Activated CD8-positive, alpha-beta memory T cell treated with anti-CD3 and anti-CD28 coated beads, Interleukin-2, amount 50 U/mL, for 4 hours (primary cell): ENCODE data around the gene PATE4.
"Not testable (repeated sequence)": the region's sequence is repeated elsewhere in the genome, so short reads cannot be mapped to it uniquely, and the experiment has no call there.

Experiments
- DNase-seq: peaks from one replicate; pipeline ENCODE4 v3.0.0-alpha.2; 2020

PATE4 gene, protein sequence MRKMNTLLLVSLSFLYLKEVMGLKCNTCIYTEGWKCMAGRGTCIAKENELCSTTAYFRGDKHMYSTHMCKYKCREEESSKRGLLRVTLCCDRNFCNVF

DNA sequence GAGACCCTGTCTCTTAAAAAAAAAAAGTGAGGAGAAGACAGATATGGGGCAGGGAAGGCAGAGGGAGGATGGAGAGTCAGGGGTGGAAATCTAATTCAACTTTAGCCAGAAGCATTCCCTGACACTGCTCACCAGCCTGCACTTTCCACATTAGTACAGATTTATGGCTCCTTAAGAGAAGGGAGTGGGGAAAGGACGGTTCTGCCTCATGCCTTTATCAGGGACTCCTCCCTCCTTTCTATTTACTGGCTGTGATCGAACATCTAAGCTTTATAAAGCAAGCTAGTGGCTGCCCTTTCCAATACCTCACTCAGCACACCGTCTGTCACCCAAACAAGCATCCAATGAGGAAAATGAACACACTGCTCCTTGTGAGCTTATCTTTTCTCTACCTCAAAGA lies at the start of gene PATE4:
TSS of gene PATE4 (plus strand) at position 301 of the 400 bp plus-strand sequence. CDS start at position 345, 44 bp downstream.
- no peak for DNase-seq

DNA sequence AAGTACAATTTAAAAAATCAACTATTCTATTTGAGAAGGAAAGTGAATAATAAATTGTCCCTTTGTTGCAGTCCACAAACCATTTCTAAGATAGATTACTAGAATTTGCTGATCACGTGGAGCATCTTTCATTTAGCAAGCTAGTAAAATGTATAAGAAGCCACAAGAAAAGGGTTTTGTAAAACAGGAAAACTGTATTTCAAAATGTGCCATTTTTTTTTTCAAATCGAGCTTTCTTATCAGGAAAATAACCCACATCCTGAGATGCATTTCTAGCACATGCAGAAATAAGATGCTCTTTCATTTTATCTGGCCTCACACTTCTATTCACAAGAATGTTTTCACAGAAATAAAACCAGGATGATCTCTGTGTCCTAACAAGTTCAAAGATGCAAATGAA lies 48.4 kb upstream of the PATE4 start:
- DNase-seq: no peak

DNA sequence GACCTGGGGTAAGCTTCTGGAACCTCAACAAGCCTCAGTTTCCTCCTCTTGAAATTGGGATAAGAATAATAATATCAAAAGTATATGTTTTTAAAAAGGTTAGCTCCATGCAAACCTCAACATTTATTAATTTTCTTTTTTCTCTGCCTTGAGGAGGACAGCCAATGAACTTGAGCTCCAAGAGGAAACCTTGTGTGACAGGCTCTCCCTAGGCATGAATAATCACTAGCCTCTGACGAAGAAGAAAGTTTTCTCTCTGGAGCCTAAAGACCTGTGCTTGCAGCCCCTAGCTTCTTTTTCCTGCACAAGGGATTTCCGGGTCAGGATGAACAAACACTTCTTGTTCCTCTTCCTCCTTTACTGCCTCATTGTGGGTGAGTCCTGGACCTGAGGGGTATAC lies 45.3 kb upstream of the PATE4 start, which contains the start of gene PATE3:
TSS of gene PATE3 (plus strand) at position 301 of the 400 bp plus-strand sequence. CDS start at position 326, 25 bp downstream.
- no peak for DNase-seq

DNA sequence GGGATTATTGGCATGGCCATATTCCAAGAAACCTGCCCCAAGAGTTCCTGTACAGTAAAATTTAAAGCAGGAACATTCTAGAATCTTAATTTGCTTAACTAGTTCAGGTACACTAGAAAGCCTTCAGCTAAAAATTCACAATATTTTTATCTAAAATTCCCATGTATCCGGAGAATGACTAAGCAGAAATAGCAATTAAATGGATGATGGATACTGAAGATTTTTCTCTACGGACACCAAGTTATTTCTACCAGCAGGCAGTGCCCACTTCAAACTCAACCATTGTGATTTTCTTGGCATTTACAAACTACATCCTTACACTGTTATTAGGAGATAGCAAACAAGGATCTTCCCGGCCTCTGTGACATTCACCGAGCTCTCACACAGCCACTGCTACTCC lies 42.3 kb upstream of the PATE4 start:
- no peak for DNase-seq

DNA sequence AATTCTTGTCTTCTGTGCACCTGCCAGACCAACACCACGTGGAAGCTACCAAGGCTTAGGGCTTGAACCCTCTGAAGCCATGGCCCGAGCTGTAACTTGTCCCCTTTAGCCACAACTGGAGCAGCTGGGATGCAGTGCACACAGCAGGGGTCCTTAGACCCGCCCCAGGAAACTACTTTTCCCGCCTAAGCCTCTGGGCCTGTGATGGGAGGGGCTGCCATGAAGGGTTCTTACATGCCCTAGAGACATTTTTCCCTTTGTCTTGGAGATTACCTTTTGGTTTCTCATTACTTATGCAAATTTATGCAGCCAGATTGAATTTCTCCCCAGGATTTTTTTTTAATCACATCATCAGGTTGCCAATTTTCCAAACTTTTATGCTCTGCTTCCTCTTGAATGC lies 35.5 kb upstream of the PATE4 start:
- DNase-seq: no peak

DNA sequence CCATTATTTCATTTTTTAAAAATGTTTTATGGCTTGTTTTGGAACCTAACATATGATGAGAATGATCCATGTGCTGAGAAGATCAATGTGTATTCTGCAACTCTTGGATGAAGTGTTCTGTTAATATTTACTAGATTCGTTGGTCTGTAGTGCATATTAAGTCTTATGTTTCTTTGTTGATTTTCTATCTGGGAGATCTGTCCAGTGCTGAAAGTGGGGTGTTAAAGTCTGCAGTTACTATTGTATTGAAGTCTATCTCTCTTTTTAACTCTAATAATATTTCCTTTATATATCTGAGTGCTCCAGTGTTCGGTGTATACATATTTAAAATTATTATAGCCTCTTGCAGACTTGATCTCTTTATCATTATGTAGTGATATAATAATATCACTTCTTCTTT lies 33.3 kb upstream of the PATE4 start:
- DNase-seq: no peak

DNA sequence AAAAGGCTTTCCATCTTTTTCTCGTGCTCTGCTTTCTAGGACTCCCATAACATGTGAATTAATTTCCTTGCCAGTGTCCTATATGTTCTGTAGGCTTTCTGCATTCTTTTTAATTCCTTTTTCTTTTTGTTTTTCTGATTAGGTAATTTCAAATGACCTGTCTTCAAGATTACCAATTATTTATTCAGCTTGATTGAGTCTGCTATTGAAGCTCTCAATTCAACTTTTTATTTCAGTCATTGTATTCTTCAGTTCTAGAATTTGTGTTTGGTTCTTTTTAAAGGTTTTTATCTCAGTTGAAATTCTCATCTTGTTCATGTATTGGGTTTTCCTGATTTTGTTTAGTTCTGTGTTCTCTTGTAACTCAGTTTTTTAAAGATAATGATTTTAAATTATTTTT lies 30.7 kb upstream of the PATE4 start:
- DNase-seq: no peak

DNA sequence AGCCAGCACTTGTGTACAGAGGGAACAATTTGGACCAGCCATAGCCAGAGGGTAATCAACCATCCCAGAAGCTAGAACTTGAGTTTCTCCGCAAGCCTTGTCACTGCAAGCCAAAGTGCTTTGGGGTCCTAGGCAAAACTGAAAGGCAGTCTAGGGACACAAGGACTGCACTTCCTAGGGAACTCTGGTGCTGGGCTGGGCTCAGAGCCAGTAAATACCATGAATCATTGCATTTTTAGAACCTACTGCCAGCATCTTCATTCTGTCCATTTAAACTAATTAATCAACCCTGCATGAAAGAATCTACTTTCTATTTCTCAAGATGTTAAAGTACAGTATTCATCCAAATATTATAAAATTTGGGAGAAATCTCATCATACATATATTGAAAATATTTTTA lies 25.2 kb upstream of the PATE4 start:
- no peak for DNase-seq

DNA sequence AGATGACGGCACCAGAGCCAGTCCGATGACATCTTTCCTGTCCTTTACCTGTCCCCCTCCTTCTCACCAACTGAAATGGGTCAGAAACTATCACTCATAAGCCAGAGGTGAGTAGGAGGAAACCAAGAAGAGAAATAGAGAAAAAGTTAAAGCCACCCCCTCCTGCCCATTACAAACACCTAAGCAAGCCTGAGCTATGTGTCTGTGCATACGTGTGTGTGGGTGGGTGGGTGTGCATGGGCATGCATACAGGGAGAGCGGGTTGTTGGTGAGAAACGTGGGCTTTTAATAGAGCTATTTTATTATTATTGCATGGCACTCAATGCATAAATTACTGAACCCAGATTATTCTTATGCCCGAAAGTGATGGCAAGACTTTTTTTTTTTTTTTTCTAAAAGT lies 2.6 kb downstream of the PATE4 start:
- no peak for DNase-seq

DNA sequence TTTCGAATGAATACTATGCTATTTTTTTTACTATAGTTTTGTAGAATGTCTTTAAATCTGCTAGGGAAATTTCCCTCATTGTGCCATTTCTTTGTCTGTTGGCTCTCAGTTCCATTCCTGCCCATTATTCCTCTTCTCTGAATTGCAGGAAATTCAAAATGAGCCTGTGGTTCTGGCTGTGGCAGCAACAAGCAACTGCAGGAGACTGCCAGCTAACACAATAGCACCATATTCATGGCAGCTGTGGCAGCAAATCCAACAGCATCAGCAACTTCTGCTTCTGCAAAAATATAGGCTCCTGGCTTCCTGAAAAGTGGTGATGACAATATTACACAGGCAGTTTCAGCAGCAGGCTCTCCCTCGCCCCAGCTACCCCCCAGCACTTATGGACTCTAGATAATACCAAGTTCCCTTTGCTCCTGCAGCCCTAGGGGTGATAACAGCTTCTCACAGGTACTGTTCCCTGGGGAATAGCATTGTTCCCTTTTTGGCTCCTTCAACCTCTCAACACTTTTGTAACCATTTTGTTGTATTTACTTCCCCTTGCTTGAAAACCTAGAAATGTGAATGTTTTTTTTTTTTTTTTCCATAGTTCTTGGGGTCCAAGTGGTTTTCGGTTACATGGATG lies 9.3 kb downstream of the PATE4 start:
- no peak for DNase-seq

DNA sequence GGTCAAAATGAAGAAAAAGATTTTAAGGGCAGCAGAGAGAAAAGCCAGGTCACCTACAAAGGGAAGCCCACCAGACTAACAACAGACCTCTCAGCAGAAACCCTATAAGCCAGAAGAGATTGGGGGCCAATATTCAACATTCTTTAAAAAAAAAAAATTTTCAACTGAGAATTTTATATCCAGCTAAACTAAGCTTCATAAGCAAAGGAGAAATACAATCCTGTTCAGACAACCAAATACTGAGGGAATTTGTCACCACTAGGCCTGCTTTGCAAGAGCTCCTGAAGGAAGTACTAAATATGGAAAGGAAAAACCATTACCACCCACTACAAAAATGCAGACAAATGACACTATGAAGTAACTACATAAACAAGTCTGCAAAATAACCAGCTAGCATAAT lies 13.1 kb downstream of the PATE4 start:
- no peak for DNase-seq

DNA sequence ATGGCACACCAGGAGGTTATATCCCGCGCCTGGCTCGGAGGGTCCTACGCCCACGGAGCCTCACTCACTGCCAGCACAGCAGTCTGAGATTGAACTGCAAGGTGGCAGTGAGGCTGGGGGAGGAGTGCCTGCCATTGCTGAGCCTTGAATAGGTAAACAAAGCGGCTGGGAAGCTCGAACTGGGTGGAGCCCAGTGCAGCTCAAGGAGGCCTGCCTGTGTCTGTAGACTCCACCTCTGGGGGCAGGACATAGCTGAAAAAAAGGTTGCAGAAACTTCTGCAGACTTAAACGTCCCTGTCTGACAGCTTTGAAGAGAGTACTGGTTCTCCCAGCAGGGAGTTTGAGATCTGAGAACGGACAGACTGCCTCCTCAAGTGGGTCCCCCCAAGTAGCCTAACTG lies 24.6 kb downstream of the PATE4 start:
- DNase-seq: not testable (repeated sequence)

DNA sequence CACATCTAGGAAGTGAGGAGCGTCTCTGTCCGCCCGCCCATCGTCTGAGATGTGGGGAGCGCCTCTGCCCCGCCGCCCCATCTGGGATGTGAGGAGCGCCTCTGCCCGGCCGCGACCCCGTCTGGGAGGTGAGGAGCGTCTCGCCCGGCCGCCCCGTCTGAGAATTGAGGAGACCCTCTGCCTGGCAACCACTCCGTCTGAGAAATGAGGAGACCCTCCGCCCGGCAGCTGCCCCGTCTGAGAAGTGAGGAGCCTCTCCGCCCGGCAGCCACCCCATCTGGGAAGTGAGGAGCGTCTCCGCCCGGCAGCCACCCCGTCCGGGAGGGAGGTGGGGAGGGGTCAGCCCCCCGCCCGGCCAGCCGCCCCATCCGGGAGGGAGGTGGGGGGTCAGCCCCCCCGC lies 29.7 kb downstream of the PATE4 start:
- not testable (repeated sequence) for DNase-seq

DNA sequence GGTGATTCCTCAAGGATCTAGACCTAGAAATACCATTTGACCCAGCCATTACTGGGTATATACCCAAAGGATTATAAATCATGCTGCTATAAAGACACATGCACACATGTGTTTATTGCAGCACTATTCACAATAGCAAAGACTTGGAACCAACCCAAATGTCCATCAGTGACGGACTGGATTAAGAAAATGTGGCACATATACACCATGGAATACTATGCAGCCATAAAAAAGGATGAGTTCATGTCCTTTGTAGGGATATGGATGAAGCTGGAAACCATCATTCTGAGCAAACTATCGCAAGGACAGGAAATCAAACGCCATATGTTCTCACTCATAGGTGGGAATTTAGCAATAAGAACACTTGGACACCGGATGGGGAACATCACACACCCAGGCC lies 32.2 kb downstream of the PATE4 start:
- not testable (repeated sequence) for DNase-seq

DNA sequence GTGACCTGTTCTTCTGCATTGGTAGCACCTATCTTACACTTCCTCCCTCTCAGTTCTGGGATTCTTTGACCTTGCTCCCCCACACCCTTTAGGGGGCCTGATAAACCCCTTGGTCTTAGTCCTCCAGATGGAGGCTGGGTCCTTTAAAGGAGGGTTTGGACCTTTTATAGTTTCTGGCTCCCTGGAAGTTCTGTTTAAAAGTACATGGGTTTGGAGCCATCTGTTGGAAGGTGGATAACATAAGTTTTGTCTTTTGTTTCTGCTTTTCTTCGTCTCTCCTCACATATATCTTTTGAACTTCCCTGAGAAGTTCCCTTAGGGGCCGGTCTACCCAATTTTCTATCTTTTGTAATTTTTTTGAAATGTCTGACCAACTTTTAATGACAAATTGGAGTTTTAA lies 36.4 kb downstream of the PATE4 start:
- no peak for DNase-seq

DNA sequence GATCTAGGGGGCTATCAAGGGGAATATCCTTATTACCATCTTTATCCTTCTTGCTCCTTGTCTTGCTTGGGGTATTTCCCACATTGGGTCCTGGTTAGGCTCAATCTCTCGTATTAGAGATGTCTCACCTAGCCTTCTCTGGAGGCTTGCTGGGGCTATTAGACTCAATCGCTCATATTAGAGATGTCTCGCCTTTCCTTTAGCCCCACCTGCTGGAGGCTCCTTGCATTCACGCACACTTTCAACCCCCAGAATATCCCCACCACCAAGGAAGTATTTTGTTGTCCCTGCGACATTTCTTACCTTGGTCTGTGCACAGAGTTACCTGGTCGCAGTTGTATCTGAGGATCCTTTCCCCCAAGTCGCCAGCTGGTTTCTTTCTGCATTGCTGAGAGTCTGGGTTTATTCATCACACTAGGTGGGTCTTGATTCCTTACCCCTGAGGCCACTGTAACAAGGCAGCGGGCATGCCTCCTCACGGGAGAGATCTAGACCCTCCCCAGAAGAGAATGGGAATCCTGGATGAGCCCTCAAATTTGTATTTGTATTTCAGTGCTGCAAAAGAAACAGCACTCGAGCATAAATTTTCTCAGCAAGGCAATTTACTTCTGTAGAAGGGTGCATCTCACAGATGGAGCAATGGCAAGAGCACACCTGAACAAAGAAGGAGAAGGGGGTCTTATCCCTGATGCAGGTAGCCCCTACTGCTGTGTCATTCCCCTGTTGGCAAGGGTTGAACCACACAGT lies 38.4 kb downstream of the PATE4 start:
- peak; percentile 25 for DNase-seq

DNA sequence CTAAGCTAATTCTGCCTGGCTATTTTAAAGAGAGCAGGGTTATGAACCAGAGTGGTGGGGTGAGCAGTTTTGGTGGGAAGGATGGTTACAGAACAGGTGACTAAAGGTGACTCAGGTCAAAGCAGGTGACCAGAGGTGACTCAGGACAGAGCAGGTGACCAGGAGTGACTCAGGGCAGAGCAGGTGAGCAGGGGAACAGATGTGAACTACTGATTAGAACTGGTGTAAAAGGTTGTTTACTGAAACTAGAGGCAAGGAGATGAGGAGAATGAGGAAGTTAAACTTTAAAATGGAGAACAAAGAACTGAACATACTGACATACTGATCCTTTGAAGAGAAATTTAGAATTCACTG lies 39.0 kb downstream of the PATE4 start:
- no peak for DNase-seq

DNA sequence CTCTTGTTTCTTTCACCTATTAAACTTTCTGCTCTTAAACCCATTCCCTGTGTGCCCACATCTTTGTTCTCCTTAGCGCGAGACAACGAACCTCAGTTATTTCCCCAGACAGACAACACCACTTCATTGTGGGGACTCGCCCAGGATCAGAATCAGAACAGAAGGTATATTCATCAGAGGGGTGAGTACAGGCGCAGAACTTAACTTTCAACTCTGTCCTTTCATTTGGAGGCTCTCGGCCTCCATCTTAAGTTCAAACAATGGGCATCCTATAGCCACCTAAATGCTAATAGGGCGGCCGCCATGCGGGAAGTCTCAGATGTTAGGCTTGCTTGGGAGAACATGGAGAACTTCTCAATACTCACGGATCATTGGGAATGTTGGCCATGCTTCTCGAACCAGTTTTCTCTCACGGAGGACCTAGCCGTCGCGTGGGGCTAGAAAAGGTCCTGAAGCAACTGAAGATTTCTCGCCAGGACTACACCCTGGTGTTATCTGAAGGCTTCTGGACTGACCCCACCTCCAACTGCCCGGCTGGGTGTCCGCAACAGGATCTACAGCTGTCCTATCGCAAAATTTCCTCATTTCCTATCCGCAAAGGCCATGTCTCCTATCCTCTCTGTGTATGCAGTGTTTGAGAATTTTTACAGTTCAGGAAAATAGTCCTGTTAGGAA lies 40.9 kb downstream of the PATE4 start:
- DNase-seq: no peak

DNA sequence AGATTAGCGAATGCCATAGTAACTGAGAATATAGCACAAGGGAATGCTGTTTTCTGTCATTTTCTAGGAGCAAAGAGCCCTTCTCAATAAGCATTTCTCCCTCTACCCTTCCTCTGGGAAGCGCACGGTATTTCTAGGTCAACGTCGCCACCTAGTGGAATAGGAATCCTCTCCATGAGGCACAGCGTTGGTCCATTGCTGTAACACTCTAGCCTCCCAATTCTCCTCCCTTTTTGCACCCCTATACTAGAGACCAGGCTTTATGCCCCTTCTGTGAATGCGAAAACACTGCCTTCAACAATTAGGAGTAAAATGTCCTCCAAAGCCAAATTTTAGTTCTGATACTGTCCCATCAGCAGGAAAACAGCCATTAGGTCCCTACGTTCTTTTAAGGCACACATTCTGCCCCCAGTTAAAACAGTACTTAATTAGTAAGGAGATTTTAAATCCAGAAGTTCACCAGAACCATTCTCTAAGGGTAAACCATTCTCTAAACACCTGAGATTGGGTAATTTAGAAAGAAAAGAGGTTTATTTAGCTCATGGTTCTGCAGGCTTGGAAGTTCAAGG lies 41.5 kb downstream of the PATE4 start:
- peak; percentile 25 for DNase-seq

DNA sequence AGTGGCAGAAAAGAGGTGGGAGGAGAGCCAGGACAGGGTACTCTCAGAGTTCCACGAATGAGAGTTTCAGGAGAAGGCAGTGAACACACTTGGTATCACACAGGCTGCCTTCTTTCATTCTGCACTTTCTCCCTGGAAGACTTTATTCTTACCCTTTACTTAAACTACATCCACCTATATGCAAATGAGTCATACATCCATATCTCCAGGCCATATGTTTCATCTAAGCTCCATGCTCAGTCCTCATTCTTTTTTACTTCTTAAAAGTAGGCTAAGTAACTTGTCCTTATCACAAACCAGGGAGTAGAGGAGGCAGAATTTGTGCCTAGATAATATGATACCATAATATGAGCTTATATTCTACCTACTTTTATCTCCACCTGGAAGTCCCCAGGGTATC lies 48.2 kb downstream of the PATE4 start:
- no peak for DNase-seq

DNA sequence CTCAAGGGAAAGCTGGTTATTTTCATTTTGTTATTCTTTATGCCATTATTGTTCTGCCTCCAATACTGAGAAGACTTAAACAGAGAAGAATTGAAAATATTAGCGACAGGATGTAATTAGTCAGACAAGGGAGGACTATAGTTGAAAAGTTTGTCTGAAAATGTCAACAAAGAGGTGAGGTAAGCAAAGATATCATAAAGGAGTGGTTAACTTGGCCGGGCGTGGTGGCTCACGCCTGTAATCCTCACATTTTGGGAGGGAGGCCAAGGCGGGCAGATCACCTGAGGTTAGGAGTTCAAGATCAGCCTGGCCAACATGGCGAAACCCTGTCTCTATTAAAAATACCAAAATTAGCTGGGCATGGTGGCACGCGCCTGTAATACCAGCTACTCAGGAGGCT lies 50.3 kb downstream of the PATE4 start:
- no peak for DNase-seq

DNA sequence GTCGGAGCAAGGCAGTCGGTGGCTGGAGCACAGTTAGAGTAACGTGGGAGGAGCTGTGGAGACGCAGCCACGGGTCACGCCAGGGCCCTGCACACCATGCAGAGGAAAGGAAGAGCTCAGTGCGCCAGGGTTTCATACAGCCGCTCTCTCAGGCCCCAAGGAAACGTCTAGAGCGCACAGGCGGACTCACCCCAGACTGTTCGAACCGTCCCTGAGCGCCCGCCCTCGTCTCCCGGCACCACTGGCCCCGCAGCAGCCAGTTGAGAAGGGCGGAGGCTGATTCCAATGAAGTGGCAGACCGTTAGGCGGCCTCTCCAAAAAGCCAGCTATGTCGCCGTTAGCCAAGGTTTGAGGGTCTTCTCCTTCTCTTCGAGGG lies 53.9 kb downstream of the PATE4 start:
- peak; percentile 40 for DNase-seq
